OCI-LY1 (cell line): ENCODE data around the gene IL21R.

Source experiments
- EZH2 ChIP-seq: fragments of 200-600 bp; sonication (generic), shearing (Covaris generic); IDR thresholded peaks from 2 replicates; pipeline ENCODE4 v1.8.0; 2017; ENCODE audit warnings: borderline replicate concordance, mixed run types, mild to moderate bottlenecking, antibody characterized with exemption, low read length, moderate library complexity, mixed read lengths
- TF ChIP-seq, protein P1 (sequence below): fragments of 200-600 bp; sonication (generic), shearing (Covaris generic); IDR thresholded peaks from 2 replicates; pipeline ENCODE4 v1.5.1; 2017; ENCODE audit warnings: mild to moderate bottlenecking, antibody characterized with exemption, low read length, moderate library complexity, mixed read lengths

DNA sequence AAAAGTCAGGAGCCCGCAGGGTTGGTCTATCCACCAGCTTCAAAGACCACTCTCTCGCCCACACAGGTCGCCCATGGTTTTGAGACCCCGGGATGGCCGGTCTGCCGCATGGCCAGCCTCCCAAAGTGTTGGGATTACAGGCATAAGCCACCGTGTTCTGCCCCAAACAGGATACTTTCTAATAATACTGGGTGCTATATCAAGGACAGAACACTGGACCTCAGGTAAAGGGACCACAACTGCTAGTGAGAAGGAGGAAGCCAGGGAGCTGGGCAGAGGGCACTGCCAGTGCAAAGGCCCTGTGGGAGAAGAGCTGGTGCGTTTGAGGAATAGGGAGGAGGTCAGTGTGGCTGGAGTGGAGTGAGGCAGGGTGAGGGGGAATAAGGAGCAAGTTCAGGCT is 34.1 kb downstream of the IL21R start:
- TF ChIP-seq, protein P1, sequence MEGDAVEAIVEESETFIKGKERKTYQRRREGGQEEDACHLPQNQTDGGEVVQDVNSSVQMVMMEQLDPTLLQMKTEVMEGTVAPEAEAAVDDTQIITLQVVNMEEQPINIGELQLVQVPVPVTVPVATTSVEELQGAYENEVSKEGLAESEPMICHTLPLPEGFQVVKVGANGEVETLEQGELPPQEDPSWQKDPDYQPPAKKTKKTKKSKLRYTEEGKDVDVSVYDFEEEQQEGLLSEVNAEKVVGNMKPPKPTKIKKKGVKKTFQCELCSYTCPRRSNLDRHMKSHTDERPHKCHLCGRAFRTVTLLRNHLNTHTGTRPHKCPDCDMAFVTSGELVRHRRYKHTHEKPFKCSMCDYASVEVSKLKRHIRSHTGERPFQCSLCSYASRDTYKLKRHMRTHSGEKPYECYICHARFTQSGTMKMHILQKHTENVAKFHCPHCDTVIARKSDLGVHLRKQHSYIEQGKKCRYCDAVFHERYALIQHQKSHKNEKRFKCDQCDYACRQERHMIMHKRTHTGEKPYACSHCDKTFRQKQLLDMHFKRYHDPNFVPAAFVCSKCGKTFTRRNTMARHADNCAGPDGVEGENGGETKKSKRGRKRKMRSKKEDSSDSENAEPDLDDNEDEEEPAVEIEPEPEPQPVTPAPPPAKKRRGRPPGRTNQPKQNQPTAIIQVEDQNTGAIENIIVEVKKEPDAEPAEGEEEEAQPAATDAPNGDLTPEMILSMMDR: no peak
- no peak for TF ChIP-seq EZH2
